HG02885 (cell line): ENCODE measurements around the gene ACP4.
"Not testable (repeated sequence)": the region's sequence is repeated elsewhere in the genome, so short reads cannot be mapped to it uniquely, and the experiment has no call there.

Experiments used
- ATAC-seq: cut with Tn5 transposase; IDR thresholded peaks from one replicate; pipeline ENCODE4 v1.9.1; 2021; ENCODE audit warnings: mild to moderate bottlenecking; ENCODE audit not compliant: unreplicated experiment, poor library complexity

Gene ACP4

DNA sequence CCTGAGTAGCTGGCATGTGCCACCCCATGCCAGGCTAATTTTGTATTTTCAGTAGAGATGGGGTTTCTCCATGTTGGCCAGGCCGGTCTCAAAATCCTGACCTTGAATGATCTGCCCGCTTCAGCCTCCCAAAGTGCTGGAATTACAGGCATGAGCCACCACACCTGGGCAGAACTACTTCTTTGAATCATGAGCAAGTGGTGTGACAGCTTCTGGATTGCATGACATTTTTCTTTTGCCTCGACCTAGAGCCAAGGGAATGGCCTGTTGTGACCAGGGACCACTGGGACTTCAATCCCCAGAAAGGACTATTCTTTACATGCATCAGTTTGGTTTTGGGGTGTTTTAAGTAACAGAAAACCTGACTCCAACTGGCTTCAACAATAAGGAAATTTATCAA, 17.3 kb upstream of the ACP4 start:
- not testable (repeated sequence) for ATAC-seq

GRCh38 chr19:50773454-50773853, 16.8 kb upstream of the ACP4 start:
- not testable (repeated sequence) for ATAC-seq

DNA sequence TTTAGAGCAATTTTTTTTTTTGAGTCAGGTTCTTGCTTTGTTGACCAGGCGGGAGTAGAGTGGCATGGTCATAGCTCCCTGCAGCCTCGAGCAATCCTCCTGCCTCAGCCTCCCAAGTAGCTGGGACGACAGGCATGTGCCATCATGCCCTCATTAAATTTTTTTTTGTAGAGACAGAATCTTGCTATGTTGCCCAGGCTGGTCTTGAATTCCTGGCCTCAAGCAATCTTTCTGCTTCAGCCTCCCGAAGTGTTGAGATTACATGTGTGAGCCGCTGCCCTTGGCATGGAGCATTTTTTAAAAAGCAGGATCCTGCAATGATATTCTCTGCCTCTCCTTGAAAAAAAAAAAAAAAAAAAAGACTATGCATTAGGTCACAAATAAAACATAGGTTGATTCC, 14.1 kb upstream of the ACP4 start:
- ATAC-seq = no peak

DNA sequence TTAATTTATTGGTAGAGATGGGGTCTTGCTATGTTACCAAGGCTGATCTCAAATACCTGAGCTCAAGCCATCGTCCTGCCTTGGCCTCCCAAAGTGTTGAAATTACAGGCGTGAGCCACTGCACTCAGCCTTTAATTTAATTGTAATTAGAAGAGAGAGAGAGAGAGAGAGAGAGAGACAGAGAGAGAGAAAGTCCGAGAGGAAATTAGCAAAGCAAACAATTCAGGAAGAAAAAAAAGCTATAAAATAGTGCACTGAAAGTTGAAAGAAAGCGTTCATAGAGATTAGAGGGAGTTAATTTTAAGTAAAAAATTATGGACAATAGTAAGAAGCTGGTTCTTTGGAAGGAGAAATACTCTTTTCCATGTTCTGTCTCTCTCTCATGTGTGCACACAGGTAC, 13.0 kb upstream of the ACP4 start:
- ATAC-seq = no peak

GRCh38 chr19:50777830-50778303, 12.3 kb upstream of the ACP4 start:
- no peak for ATAC-seq

DNA sequence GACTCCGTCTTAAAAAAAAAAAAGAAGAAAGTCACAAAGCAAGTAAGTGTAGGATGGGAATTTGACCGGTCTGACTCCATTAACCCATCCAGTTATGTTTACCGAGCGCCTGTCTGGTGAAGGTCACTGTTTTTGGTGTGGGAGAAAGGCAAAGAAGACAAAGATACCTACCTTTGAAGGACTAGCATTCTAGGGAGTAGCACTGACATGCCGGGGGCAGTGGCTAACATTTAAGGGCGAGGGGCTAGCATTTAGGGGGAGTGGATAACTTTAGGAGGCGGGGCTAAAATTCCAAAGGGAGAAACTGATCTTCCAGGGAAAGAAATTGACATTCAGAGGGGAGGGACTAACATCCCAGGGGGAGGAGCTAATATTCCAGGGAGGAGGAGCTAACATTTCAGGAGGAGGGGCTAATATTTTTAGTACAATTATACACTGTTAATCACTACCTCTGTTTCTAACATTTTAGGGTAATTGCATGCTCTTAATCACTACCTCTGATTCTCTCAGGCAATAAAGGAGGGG, 11.2 kb upstream of the ACP4 start:
- ATAC-seq = no peak

DNA sequence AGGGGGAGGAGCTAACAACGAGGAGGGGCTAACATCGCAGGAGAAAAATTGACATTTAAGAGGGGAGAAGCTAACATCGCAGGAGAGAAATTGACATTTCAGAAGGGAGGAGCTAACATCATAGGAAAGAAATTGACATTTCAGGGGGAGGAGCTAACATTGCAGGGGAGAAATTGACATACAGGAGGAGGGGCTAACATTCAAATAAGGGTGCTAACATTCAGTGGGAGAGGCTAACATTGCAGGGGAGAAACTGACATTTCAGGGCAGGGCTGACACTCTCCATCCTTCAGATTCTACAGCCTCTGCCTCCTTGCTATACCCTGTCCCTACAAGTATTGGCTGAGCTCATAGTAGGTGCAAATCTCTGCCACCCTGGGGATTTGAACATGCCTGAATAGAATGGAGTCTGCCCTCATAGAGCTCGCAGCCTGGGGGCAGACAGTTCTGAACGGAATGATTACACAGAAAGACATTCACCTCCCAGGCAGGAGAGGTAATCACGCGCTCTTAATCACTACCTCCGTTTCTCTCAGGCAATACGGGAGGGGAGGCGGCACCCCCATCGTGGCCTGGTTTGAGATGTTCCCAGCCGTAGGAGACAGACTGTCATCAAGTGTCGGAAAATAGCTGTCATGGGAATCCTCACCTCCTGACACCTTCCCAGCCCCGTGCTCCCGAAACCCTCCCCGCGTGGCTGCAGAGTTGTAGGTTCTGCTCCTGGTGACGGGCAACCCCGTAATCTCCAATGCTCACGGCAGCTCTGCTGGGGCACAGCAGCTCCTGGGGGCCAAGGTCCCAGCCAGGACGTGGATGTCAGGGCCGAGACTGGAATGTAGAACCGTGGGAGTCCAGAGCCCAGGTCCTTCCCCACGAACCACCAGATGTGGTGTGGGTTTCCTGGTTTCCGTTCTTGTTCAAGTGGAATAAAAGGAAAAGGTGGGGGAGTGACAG, 10.4 kb upstream of the ACP4 start:
- no peak for ATAC-seq

- ATAC-seq = no peak
Measured at GRCh38 chr19:50780753-50781435, 9.3 kb upstream of the ACP4 start.

DNA sequence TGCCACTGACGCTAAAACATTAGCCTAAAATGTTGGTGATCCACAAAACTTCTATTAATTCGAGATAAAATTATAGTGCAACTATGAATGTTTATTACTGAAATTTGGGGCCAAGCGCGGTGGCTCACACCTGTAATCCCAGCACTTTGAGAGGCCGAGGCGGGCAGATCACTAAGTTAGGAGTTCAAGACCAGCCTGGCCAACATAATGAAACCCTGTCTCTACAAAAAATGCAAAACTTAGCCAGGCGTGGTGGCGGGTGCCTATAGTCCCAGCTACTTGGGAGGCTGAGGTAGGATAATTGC, 6.4 kb upstream of the ACP4 start:
- ATAC-seq = not testable (repeated sequence)

DNA sequence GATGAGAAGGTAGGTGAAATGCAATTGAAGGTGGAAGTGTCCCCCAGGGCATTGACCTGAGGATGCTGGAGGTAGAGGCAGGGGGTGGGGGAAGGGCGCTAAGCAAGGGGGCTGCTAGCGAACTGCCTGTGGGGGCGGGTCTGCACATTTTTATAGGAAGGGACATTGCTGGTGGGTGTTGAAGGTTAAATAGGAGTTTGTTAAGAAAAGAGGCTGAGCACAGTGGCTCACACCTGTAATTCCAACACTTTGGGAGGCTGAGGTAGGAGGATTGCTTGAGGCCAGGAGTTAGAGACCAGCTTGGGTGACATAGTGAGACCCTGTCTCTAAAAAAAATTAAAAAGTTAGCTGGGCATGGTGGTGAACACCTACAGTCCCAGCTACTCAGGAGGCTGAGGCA, 5.5 kb upstream of the ACP4 start:
- ATAC-seq = no peak

GRCh38 chr19:50785329-50785728, 4.9 kb upstream of the ACP4 start:
- ATAC-seq = no peak

DNA sequence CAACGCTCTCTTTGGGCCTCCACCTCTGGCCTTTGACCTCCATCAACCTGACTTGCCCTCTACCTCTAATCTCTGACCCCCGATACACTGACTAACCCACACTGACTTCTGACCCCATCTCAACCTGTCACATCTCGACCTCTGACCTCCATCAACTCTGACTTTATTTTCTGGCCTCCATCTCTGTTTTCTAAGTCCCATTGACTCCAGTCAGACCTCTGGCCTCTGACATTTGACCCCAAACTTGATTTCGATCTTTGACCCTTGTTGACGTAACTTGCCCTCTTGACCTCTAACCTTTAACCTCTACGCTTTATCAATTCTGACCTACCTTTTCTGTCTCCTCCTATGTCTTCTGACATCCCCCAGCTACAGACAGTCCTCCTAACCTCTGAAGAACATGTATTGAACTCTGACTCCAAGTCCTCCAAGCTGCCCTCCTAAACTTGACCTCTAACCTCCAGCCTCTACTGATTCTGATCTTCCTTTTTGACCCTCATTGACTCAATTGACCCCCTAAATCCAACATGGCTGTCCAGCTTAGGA, 780 bp downstream of the ACP4 start:
- ATAC-seq = no peak

GRCh38 chr19:50791594-50792271, 1.5 kb downstream of the ACP4 start:
- ATAC-seq = no peak

DNA sequence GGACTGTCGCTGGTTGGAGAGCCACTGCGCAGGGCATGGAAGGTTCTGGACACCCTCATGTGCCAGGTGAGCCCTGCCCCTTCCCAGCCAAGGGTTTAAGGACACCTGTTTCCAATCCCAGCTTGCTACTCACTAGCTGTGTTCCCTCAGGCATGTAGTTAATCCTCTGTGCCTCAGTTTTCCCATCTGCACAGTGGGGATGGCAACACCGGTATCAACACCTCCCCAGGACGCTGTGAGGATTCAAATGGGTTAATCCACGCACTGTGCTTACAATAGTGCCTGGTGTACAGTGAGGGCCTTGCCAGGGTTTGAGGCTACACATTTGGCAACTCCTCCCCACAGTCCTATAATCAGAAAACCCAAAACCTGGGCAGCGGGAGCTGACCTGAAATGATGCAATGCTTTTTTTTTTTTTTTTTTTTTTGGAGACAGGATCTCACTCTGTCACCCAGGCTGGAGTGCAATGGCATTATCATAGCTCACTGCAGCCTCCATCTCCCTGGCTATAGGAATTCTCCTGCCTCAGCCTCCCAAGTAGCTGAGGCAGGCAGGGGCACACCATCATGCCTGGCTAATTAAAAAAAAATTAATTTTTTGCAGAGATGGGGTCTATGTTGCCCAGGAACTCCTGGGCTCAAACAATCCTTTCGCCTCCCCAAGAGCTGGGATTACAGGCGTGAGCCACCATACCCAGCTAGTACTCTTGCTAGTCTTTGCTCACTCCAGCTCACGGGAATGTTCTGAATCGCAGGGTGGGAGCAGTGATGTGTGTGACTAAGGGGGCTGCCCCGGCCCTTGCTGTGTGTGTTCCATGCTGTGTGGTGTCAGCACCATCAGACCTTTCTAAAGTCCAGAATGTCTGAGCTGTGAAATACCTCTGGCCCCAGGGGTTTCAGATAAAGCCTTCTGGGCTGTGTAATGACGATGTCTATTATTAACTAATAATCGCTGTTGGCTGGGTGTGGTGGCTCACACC, 2.3 kb downstream of the ACP4 start:
- ATAC-seq = no peak

DNA sequence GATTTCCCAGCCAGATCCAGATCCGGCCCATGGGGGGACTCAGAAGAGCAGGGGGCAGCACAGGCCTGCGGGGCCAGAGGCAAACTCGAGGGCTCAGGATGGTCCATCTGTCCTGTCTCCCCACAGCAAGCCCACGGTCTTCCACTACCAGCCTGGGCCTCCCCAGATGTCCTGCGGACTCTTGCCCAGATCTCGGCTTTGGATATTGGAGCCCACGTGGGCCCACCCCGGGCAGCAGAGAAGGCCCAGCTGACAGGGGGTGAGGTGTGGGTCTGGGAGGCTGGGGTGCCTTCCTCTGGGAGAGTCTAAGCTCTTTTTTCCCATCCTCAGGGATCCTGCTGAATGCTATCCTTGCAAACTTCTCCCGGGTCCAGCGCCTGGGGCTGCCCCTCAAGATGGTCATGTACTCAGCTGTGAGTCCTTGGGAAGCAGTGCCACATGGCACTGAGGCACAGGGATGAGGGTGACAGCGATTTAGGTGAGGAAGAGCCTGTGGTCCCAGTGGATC, 3.4 kb downstream of the ACP4 start:
- no peak for ATAC-seq

DNA sequence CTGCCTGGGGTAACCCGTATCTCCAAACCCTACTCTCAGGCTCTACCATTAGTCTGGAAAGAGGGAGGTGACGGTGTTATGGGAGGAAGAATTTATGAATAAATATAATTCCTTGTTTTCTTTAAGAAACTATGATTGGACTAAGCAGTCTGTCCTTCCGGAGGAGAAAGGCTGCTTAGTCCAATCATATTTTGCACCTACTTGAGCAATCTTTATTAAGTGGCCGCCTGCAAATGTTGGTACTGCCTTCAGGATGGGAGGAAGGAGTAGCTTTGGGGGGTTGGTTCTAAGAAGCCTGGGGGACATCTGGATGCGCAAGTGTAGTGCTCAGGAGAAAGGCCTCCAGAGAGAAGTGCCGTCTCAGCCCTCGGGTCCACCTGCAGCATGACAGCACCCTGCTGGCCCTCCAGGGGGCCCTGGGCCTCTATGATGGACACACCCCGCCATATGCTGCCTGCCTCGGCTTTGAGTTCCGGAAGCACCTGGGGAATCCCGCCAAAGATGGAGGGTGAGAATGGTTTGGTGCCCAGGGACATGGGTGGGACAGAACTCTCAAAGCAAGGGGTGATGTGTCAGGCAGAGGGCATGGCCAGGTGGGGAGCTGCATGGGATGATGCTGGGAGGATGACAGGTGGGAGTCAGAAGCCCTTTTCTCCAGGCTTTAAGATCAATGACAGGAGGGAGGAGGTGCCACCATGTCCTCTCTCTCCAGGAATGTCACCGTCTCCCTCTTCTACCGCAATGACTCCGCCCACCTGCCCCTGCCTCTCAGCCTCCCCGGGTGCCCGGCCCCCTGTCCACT, 4.1 kb downstream of the ACP4 start:
- ATAC-seq = no peak

GRCh38 chr19:50794876-50795663, 4.9 kb downstream of the ACP4 start:
- no peak for ATAC-seq

- no peak for ATAC-seq
Measured at GRCh38 chr19:50795664-50796073, 5.5 kb downstream of the ACP4 start.
